ENCODE results near the gene MTX2.
"Not testable (repeated sequence)": the region's sequence is repeated elsewhere in the genome, so short reads cannot be mapped to it uniquely, and the experiment has no call there.

MTX2 gene

GRCh38 chr2:176317623-176318065 is 48.4 kb downstream of the MTX2 start:
- Mint-ChIP-seq H3K4me1 (ENCODE audit: low read depth) (no peaks in the 10 kb centered on the region), H3K4me3 (no peak overlapping the region), H3K27me3 (no peaks in the 10 kb centered on the region), H3K36me3 (ENCODE audit: low read depth) (peaks cover 38% of the 10 kb centered on the region), H3K27ac (no peak overlapping the region), H3K9me3 (no peaks in the 10 kb centered on the region)
- no peak for DNase-seq

- no peak for DNase-seq
- H3K36me3 Mint-ChIP-seq (ENCODE audit: low read depth): peaks cover 34% of the 10 kb centered on the region
Observed at GRCh38 chr2:176321916-176322315, 52.7 kb downstream of the MTX2 start.

GRCh38 chr2:176324862-176325261 is 55.6 kb downstream of the MTX2 start:
- Mint-ChIP-seq H3K4me1 (ENCODE audit: low read depth) (no peaks in the 10 kb centered on the region), H3K9me3 (no peaks in the 10 kb centered on the region), H3K27ac (no peak overlapping the region), H3K36me3 (ENCODE audit: low read depth) (peaks cover 42% of the 10 kb centered on the region), H3K4me3 (no peak overlapping the region), H3K27me3 (no peaks in the 10 kb centered on the region)
- DNase-seq: no peak

More at GRCh38 chr2:176321916-176322315, 52.7 kb downstream of the MTX2 start:
- H3K4me1 Mint-ChIP-seq (ENCODE audit: low read depth): no peaks in the 10 kb centered on the region
- H3K27me3 Mint-ChIP-seq: no peaks in the 10 kb centered on the region
- H3K4me3 Mint-ChIP-seq: no peak overlapping the region
- H3K27ac Mint-ChIP-seq: no peak overlapping the region
- no peaks in the 10 kb centered on the region for H3K9me3 Mint-ChIP-seq

- Mint-ChIP-seq H3K36me3 (ENCODE audit: low read depth) (peaks cover 41% of the 10 kb centered on the region), H3K4me1 (ENCODE audit: low read depth) (no peaks in the 10 kb centered on the region), H3K4me3 (no peak overlapping the region), H3K9me3 (no peaks in the 10 kb centered on the region), H3K27ac (no peak overlapping the region), H3K27me3 (no peaks in the 10 kb centered on the region)
- no peak for DNase-seq
Observed at GRCh38 chr2:176325732-176326131, 56.5 kb downstream of the MTX2 start.

- no peaks in the 10 kb centered on the region for H3K9me3 Mint-ChIP-seq
- no peaks in the 10 kb centered on the region for H3K27me3 Mint-ChIP-seq
- H3K27ac Mint-ChIP-seq: no peak overlapping the region
- no peak overlapping the region for H3K4me3 Mint-ChIP-seq
- H3K4me1 Mint-ChIP-seq (ENCODE audit: low read depth): no peaks in the 10 kb centered on the region
- DNase-seq: no peak
- H3K36me3 Mint-ChIP-seq (ENCODE audit: low read depth): peaks cover 54% of the 10 kb centered on the region
Observed at GRCh38 chr2:176328149-176328548, 58.9 kb downstream of the MTX2 start.

- no peaks in the 10 kb centered on the region for H3K4me1 Mint-ChIP-seq (ENCODE audit: low read depth)
- DNase-seq: no peak
- no peaks in the 10 kb centered on the region for H3K9me3 Mint-ChIP-seq
- no peak overlapping the region for H3K27ac Mint-ChIP-seq
- H3K4me3 Mint-ChIP-seq: no peak overlapping the region
- peaks cover 52% of the 10 kb centered on the region for H3K36me3 Mint-ChIP-seq (ENCODE audit: low read depth)
- no peaks in the 10 kb centered on the region for H3K27me3 Mint-ChIP-seq
Observed at GRCh38 chr2:176330612-176331011, 61.4 kb downstream of the MTX2 start.

GRCh38 chr2:176331646-176332045 is 62.4 kb downstream of the MTX2 start:
- Mint-ChIP-seq H3K27me3 (no peaks in the 10 kb centered on the region), H3K27ac (no peak overlapping the region), H3K36me3 (ENCODE audit: low read depth) (peaks cover 49% of the 10 kb centered on the region), H3K9me3 (no peaks in the 10 kb centered on the region), H3K4me3 (no peak overlapping the region), H3K4me1 (ENCODE audit: low read depth) (no peaks in the 10 kb centered on the region)
- DNase-seq: no peak

GRCh38 chr2:176334729-176335128 is 65.5 kb downstream of the MTX2 start:
- no peaks in the 10 kb centered on the region for H3K27me3 Mint-ChIP-seq
- no peaks in the 10 kb centered on the region for H3K4me1 Mint-ChIP-seq (ENCODE audit: low read depth)
- H3K36me3 Mint-ChIP-seq (ENCODE audit: low read depth): peaks cover 54% of the 10 kb centered on the region
- no peak for DNase-seq
- H3K4me3 Mint-ChIP-seq: no peak overlapping the region
- H3K9me3 Mint-ChIP-seq: peaks cover 4% of the 10 kb centered on the region
- H3K27ac Mint-ChIP-seq: no peak overlapping the region

GRCh38 chr2:176338395-176338794 is 69.2 kb downstream of the MTX2 start:
- Mint-ChIP-seq H3K27me3 (no peaks in the 10 kb centered on the region), H3K36me3 (ENCODE audit: low read depth) (peaks cover 31% of the 10 kb centered on the region), H3K4me3 (no peak overlapping the region), H3K4me1 (ENCODE audit: low read depth) (no peaks in the 10 kb centered on the region), H3K27ac (no peak overlapping the region), H3K9me3 (peaks cover 4% of the 10 kb centered on the region)
- DNase-seq: no peak

GRCh38 chr2:176339208-176339607 is 70.0 kb downstream of the MTX2 start:
- peaks cover 4% of the 10 kb centered on the region for H3K9me3 Mint-ChIP-seq
- no peak for DNase-seq
- H3K27ac Mint-ChIP-seq: no peak overlapping the region
- H3K36me3 Mint-ChIP-seq (ENCODE audit: low read depth): peaks cover 31% of the 10 kb centered on the region
- no peaks in the 10 kb centered on the region for H3K27me3 Mint-ChIP-seq
- H3K4me1 Mint-ChIP-seq (ENCODE audit: low read depth): no peaks in the 10 kb centered on the region
- H3K4me3 Mint-ChIP-seq: no peak overlapping the region

GRCh38 chr2:176356251-176356650 is 87.0 kb downstream of the MTX2 start:
- Mint-ChIP-seq H3K36me3 (ENCODE audit: low read depth) (no peaks in the 10 kb centered on the region), H3K4me1 (ENCODE audit: low read depth) (no peaks in the 10 kb centered on the region), H3K27me3 (peaks cover 12% of the 10 kb centered on the region), H3K9me3 (no peaks in the 10 kb centered on the region), H3K27ac (no peak overlapping the region), H3K4me3 (no peak overlapping the region)
- no peak for DNase-seq

GRCh38 chr2:176364273-176364977 is 95.2 kb downstream of the MTX2 start:
- Mint-ChIP-seq H3K27me3 (peaks cover 22% of the 10 kb centered on the region), H3K4me1 (ENCODE audit: low read depth) (no peaks in the 10 kb centered on the region), H3K4me3 (no peak overlapping the region), H3K36me3 (ENCODE audit: low read depth) (no peaks in the 10 kb centered on the region), H3K27ac (no peak overlapping the region), H3K9me3 (no peaks in the 10 kb centered on the region)
- DNase-seq: no peak

GRCh38 chr2:176368349-176368748 is 99.1 kb downstream of the MTX2 start:
- no peaks in the 10 kb centered on the region for H3K4me1 Mint-ChIP-seq (ENCODE audit: low read depth)
- peaks cover 16% of the 10 kb centered on the region for H3K27me3 Mint-ChIP-seq
- no peak overlapping the region for H3K4me3 Mint-ChIP-seq
- no peak overlapping the region for H3K27ac Mint-ChIP-seq
- no peak for DNase-seq
- H3K36me3 Mint-ChIP-seq (ENCODE audit: low read depth): no peaks in the 10 kb centered on the region
- no peaks in the 10 kb centered on the region for H3K9me3 Mint-ChIP-seq

GRCh38 chr2:176370467-176371171 is 101.4 kb downstream of the MTX2 start:
- Mint-ChIP-seq H3K27ac (no peak overlapping the region), H3K4me3 (no peak overlapping the region), H3K4me1 (ENCODE audit: low read depth) (no peaks in the 10 kb centered on the region), H3K36me3 (ENCODE audit: low read depth) (no peaks in the 10 kb centered on the region), H3K9me3 (no peaks in the 10 kb centered on the region), H3K27me3 (peaks cover 19% of the 10 kb centered on the region)
- no peak for DNase-seq

- not testable (repeated sequence) for H3K9me3 Mint-ChIP-seq; H3K4me1 Mint-ChIP-seq (ENCODE audit: low read depth); H3K36me3 Mint-ChIP-seq (ENCODE audit: low read depth); H3K27ac Mint-ChIP-seq; DNase-seq; H3K4me3 Mint-ChIP-seq
- peaks cover 22% of the 10 kb centered on the region for H3K27me3 Mint-ChIP-seq
Observed at GRCh38 chr2:176373155-176373554, 103.9 kb downstream of the MTX2 start.

Measured in activated T-cell treated with anti-CD3 and anti-CD28 coated beads, Interleukin-2, amount 50 U/mL, for 24 hours (primary cell).